GM19193 (cell line): ENCODE data around the gene NUP62.

ENCODE experiments used
- POLR2A ChIP-seq: IDR thresholded peaks from 4 replicates; pipeline ENCODE4 v1.6.1; 2011; ENCODE audit not compliant: insufficient read depth, insufficient read length; ENCODE audit errors: extremely low read depth

Gene NUP62

GRCh38 chr19:49931293-49932040, 2.2 kb upstream of the NUP62 start:
- no peak for TF ChIP-seq POLR2A

GRCh38 chr19:49930483-49931011, 1.2 kb upstream of the NUP62 start:
- no peak for TF ChIP-seq POLR2A

GRCh38 chr19:49929611-49930482, 543 bp upstream of the NUP62 start:
- peak; percentile 98 for TF ChIP-seq POLR2A

- no peak for TF ChIP-seq POLR2A
Observed at GRCh38 chr19:49927526-49928264, 1.6 kb downstream of the NUP62 start.

GRCh38 chr19:49926515-49926914, 2.8 kb downstream of the NUP62 start:
- TF ChIP-seq POLR2A: no peak

- TF ChIP-seq POLR2A: no peak
Observed at GRCh38 chr19:49925486-49925885, 3.8 kb downstream of the NUP62 start.

- TF ChIP-seq POLR2A: no peak
Observed at GRCh38 chr19:49924004-49924880, 5.1 kb downstream of the NUP62 start.

GRCh38 chr19:49923055-49924003, 6.0 kb downstream of the NUP62 start:
- TF ChIP-seq POLR2A: no peak

- TF ChIP-seq POLR2A: no peak
Observed at GRCh38 chr19:49921871-49922795, 7.2 kb downstream of the NUP62 start.

GRCh38 chr19:49920624-49921363, 8.5 kb downstream of the NUP62 start:
- no peak for TF ChIP-seq POLR2A

- no peak for TF ChIP-seq POLR2A
Observed at GRCh38 chr19:49918089-49918488, 11.2 kb downstream of the NUP62 start.
